ENCODE measurements around the gene SPSB2.
A peak's percentile ranks its signal among the peaks of the same experiment; 100 is the strongest.

Gene SPSB2

DNA sequence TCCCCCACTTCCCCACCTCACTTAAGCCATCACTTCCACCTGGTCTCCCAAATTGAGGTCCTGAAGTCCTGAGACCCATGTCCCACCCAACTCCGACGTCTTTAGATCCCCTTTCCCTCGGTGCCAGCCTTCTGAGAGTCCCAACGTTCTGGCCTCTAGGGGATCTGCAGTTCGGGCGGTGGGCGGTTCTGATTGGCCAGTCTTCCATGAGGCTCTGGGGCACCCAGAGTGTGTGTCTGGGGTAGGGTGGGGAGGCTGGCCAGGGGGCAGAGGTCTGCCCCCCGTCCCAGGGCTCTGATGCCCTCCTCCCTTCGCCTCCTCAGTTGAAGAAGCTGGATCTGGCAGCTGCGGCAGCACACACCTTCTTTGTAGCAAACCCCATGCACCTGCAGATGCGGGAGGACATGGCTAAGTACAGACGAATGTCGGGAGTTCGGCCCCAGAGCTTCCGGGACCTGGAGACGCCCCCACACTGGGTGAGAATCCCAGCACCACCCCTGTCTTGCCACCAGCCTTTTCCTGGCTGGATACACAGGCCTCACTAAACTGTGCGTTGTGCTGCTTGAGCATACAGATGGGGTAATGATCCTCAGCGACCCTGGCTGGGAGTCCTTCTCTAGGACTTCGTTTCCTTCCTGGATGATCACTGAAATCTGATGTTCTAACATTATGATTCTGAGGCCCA is 43.4 kb downstream of the SPSB2 start:
- peak in 1 of 2 experiments; percentile 59 for DNase-seq

DNA sequence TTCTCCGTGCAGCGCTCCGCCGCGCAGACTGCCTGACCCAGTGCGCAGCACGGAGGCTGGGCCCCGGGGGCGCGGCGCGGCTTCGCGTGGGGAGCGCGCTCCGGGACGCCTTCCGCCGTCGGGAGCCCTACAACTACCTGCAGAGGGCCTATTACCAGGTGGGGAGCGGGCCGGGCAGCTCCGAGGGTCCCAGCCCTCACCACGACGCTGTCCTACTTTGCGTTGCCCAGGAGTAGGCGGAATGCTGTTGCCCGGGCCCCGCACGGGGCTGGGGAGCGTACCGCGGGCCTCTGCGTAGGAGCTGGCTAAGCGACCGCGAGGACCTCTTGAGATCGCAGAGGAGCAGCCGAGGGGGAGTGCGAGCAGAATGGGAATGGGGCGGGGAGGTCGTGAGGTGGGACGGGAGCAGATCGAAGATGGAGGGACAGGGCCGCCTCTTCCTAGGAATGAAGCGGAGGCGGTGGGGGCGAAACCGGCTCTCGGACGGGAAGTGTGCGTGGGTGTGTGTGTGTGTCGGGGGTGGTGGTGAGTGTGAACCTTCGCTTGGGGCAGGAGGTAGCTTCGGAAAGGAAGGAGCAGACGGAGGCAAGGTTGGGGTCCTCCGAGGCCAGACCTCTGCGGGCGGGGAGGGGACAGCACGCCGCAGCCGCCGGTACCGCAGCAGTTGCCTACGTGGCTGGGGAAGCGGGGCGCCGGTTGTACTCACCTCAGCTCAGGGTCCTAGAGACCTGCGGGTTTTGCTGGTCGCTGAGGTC is 44.1 kb downstream of the SPSB2 start:
- DNase-seq = peak in 1 of 2 experiments; percentile 59

DNA sequence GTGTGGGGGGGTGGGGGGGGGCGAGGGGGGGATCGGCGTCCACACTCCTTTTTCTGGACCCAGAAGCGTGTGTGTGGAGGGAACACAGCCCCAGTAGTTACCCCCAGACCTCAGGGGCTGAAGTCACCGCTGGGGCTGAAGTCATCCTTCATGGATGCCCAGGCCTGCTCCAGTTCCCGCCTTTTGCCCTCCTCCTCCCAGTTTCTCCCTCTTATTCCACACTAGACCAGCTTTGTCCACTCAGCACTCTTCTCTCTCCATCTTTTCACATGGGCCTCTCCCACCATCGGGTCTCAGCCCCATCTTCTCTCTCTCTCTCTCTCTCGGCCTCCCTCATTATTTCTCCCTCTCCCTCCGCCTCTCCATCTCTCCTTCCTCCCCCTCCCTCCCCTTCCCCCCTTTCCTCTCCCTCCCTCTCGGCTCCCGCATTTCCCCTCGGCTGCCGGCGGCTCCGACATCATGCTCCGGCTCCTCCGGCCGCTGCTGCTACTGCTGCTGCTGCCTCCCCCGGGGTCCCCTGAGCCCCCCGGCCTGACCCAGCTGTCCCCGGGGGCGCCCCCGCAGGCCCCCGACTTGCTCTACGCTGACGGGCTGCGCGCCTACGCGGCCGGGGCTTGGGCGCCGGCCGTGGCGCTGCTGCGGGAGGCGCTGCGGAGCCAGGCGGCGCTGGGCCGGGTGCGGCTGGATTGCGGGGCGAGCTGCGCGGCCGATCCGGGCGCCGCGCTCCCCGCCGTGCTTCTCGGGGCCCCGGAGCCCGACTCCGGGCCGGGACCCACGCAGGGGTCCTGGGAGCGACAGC is 44.9 kb downstream of the SPSB2 start, which contains the start of gene P3H3:
TSS of gene P3H3 (plus strand) at position 426 of the 799 bp plus-strand sequence. CDS start at position 460, 34 bp downstream.
- peak; percentile 8 to 57 for DNase-seq

DNA sequence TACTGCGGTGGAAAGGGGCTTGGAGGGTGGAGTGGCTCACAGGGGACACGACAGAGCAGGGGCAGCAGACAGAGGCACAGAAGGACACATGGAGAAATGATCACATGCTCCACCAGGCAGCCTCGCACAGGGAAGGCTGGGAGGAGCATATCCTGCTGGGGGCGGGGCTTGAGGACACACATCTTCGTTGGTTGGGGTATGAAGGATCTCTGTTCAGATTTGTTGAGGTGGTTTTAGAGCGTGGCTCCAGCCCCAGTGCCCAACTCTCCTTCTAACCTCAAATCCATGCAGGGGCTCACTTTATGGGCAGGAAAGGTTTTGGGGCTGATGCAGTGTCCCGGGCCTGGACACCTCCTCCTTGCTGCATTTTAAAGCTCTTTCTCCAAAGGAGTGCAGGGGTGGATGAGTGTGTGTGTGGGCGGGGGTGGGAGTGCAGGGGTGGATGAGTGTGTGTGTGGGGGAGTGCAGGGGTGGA is 45.6 kb downstream of the SPSB2 start:
- DNase-seq = peak; percentile 75 to 90

DNA sequence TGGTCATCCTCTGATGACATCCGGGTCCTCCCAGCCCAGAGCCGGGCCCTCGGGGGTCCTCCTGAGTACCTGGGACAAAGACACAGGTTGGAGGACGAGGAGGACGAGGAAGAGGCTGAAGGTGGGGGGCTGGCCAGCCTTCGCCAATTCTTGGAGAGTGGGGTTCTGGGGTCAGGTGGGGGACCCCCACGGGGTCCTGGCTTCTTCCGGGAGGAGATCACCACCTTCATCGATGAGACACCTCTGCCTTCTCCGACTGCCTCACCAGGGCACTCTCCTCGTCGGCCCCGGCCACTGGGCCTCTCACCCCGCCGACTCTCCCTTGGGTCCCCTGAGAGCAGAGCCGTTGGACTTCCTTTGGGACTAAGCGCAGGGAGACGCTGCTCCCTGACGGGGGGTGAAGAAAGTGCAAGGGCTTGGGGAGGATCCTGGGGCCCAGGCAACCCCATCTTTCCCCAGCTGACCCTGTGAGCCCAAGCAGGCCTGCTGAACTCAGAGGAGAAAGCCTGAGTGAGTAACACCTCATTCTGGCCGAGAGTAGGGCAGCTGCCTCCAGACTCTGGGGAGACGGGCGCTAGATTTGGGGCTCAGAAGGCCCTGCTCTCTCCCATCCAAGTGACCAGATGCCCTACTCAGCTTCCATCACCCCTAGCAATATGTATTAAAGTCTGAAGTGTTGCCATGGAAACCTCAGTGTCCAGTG is 46.2 kb downstream of the SPSB2 start:
- DNase-seq = no peak

DNA sequence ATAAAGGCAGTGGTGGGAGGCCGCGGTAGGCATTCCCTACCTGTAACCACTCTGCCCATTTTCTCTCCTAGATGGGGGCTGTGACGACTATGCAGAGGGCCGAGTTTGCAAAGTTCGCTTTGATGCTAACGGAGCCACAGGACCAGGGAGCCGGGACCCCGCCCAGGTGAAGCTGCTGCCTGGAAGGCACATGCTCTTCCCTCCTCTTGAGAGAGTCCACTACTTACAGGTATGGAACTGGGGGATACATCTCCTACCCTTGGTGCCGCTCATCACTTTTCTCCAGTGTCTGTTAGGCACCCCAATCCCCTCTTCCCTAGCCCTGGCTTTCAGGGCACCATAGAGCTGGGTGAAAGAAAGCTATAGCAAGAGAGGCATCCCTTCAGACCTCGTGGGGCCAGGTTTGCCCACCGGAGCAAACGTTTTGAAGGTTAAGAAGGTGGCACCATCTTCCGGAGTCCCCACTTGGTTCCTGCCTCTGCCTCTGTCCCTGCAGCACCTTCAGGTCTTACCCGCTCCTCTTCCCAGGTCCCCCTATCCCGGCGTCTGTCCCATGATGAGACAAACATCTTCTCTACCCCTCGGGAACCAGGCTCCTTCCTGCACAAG is 46.9 kb downstream of the SPSB2 start:
- DNase-seq = no peak

DNA sequence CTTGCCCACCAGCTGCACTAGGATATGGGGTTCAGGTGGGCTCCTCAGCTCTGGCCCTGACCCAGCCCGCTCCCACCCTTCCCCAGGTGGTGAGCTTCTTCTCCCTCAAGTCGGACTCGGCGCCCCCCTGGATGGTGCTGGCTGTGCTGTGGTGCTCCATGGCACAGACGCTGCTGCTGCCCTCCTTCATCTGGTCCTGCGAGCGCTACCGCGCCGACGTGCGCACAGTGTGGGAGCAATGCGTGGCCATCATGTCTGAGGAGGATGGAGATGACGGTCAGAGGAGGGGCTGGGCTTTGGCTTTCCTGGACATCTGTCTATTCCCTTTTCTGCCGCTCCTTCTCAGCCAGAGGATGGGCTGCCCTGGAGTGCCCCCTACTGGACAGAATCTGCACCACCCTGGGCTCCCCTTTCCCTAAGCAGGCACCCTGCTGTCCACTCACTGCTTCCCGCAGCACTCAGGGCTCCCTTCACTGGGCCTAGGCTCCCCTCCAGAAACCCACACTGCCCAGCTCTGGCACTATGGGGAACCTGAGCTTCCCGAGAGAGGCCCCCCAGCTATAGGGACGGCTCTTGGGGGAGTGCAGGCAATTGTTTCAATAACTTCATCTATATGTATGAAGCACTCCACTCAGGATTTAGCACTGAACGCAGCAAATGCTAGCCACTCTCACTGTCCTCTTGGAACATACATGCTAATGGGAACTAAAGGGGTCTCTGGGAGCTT is 47.5 kb downstream of the SPSB2 start:
- DNase-seq = peak; percentile 81 to 87

DNA sequence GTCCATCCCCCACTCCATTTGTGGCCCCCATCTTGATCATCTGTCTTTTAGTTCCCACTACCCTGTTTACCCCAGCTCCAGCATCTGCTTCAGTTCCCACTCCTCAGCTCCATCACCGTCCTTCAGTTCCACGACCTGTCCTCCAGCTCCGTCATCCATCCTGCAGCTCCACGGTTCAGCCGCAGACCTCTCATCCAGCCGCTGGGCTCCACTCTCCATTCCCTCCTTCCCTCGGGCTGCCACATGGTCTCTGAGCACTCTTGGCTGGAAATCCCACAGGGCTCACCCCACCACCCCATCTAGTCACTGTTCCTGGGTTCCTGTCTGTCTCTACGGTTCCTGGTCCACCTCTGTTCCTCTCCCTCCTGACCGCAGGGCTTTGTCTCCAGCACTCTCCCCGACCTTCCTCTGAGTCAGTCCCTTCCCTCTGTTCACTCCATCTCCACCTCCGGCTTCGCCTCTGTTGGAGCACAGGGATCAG is 48.2 kb downstream of the SPSB2 start:
- no peak for DNase-seq

DNA sequence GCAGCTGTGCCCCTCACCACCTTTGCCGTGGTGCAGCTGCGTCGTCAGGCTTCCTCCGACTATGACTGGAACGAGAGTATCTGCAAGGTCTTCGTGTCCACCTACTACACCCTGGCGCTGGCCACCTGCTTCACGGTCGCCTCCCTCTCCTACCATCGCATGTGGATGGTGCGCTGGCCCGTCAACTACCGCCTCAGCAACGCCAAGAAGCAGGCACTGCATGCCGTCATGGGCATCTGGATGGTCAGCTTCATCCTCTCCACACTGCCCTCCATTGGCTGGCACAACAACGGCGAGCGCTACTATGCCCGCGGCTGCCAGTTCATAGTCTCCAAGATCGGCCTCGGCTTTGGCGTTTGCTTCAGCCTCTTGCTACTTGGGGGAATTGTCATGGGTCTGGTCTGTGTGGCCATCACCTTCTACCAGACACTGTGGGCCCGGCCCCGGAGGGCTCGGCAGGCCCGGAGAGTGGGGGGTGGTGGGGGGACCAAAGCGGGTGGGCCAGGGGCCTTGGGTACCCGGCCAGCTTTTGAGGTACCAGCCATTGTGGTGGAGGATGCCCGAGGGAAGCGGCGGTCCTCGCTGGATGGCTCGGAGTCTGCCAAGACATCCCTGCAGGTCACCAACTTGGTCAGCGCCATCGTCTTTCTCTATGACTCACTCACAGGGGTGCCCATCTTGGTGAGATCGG is 48.9 kb downstream of the SPSB2 start:
- DNase-seq = no peak

DNA sequence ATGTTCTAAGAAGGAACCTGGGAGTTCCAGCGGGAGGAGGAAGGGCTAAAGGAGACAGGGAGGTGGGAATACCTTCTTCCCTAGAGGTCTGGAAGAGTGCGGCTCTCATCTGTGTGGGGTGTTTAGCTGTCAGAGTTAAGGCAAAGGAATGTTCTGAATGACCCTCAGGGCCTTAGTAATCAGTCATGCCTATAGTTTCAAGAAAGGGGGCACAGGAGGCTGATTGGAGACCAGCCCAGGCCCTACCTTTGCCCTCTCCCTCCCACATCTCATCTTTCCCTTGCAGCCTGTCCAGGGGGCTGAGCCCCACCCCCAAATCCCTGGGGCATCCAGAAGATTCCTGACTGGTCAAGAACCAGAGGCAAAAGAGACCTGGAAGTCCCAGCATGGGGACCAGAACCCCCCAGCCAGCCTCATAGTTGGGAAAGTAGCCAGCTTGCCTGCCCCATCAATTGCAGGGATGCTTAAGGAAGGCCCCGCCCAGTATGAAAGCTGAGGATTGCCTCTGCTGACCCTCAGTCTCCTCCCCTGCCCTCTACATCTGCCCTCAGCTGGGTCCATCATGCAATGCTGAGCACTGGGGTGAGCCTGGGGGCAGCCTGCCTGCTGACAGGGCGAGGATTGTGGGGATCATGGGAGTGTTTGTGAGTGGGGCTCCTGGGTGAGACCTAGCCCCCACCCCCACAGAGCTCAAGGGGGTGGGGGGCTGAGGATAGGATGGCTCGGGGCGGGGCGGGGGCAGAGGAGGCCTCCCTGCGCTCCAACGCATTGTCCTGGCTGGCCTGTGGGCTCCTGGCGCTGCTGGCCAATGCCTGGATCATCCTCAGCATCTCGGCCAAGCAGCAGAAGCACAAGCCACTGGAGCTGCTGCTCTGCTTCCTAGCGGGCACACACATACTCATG is 49.7 kb downstream of the SPSB2 start:
- DNase-seq = no peak

DNA sequence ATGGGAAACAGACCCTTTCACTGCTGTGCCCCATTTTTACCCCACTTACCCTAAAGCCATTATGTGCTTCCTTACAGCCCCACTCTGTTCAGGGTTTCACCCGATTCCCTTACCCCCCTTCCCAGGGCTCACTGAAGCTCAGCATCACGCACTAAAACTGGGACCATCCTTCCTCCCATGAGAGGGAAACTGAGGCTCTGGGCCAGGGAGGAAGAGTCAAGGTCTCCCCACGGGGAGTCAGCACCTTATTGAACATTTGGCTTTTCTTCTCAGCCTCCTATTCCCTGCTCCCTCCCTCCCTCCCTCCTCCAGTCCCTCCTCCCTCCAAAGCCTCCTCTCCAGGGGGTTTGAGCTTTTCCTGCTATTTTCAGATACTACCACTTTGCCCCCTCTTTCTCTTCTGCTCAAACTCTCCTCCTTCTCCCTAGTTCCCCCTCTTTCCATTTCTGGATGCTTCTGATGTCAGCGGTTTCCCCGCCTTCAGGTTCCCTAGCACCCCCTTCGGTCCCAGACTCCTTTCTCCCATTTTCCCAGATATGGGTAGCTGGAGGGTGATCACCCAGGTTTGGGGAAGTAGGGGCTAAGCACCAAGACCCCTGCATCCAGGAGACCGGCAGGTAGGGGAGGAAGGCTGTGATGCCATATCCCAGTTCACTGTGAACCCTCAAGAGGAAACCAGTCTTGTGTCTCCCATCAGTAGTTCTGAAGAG is 50.5 kb downstream of the SPSB2 start:
- DNase-seq = no peak

DNA sequence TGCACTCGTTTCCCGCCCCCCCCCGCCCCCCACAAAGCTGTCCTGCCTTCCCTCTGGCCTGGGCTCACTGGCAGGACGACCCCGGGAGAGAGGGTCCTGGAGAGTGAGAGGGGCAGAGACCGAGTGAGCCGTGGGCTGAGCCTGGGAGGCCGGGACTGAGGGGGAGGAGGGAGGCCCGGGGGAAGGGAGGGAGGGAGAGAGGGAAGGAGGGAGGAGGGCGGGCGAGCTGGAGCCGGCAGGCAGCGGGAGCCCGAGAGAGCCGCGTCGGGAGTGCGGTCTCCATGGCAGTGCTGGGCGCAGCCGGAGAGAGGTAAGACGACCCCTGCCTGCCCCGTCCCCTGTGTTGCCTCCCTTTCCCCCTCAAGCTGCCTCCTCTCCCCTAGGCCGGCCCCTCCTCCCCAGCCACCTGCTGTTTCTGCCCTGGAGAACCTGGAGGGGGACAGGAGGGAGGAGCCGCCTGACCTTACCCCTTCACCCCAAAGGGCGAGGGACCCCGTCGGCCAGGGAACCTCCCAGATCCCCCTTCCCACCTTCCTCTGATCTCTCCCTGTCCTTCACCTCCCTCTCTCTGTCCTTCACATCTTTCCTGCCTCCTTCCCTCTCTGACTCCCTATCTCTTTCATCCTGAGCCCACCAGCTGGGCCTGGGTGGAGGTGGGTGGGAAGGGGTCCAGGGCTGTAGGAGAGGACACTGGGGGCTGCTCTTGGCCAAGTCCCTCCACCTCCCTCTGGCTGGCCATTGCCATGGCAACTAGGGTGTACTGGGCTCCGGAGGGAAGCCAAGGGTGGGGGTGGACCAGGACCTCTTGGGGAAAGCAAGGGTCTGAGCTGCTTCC is 51.3 kb downstream of the SPSB2 start, which contains the start of gene GPR162:
TSS of gene GPR162 (plus strand) at position 231 of the 835 bp plus-strand sequence. CDS start 2,078 bp downstream, outside the sequence.
- DNase-seq = peak; percentile 15 to 58

All from NCI-H524 (cell line).